H1 (cell line): Measurements from ENCODE around the gene PKD1L1. TPM values are rescaled to one million over a fixed set of nuclear protein-coding genes. Genes with fewer than 3 reads are reported as not detected.

ENCODE experiments used
- HDAC6 ChIP-seq: IDR thresholded peaks from one replicate; pipeline ENCODE4 v1.7.1; 2012; ENCODE audit warnings: low read depth, mild to moderate bottlenecking, inconsistent platforms, low read length, moderate library complexity
- RFX5 ChIP-seq: IDR thresholded peaks from 2 replicates; pipeline ENCODE4 v1.6.1; 2011; ENCODE audit warnings: low read depth, low read length, improper control_type of control experiment, borderline replicate concordance
- polyA plus RNA-seq, 7 experiments: library from polyadenylated mRNA; depleted of rRNA in 3 of 7; stranded (reverse) in 5 of 7; unstranded in 2 of 7; fragments of >200 nt in 5 of 7; fragments of 200-250 nt in 2 of 7; gene quantifications; 1 replicate in 5 of 7; 2 replicates in 1 of 7; 4 replicates in 1 of 7; pipeline versions ENCODE4 v1.2.1 to v1.2.3, GENCODE V29; 2011 to 2013; ENCODE audit warnings: missing spikeins in 2 of 7, mixed read lengths in 2 of 7
- total RNA-seq: library from RNA; stranded (reverse); fragmentation: NEBNext Ultra II Directional; extraction: Animal tissue kit (Norgen Biotek cat#: 25700); gene quantifications from 2 replicates; pipeline ENCODE4 v1.2.1, GENCODE V29; 2021

Gene PKD1L1
- total and polyA plus RNA-seq, 2 of the 8 experiments (the other 6 are each of a cell fraction or from before 2014, with no cell fraction given), result 0.22 to 0.35 TPM

DNA sequence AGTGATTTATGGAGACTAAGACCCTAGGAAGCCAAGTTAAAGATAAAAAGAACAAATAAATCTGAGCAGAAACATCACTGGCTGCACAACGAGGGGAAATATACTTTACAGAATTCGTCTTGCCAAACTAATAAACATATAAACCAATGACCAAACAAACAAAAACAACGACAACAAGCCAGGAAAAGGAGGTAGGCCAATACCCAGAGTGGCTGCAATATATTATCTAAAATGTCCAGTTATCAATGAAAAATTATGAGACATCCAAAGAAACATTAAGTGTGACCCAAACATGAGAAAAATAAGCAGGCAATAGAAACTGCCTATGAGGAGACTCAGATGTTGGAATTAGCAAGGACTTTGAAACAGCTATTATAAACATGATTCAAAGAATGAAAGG lies 81.0 kb downstream of the PKD1L1 start (continued):
- TF ChIP-seq RFX5 (no peak), HDAC6 (no peak)
